ENCODE results near the gene ACTBL2.

DNA sequence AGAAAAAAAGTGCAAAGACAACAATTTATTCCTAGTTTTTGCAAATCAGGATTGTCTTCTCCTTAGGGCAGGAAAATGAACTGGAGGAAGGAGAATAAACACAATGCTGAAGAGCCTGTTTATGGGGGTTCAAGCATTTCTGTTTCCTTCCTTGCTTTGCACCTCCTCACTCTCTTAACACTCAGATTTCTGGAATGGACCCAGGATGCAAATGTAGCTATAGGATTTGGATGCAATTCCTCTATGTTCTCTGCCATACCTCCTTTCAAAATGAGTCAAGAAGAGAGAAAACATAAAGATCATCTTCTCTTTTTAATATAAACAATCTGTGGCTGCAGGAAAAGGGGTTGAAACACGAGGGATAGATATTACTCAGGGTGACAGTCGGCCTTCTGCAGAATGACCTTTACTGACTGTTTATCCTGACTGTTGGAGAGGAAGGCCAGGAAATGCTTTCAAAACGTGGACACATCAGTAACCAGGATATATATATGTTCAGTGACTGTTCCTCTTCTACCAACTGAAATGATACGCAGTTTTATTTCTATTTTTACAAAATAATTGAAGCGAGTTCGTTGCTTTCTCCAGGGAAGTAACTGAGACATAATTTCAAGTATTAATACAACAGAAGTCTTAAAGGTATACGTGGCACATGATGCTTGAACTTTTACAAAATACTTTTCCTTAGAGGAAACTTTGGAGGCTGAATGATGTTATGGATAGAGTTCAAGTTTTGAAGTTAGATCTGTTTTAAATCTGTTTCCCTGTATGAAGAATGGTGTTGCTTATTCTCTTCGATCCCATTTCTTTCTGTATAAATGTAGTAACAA, 44.4 kb downstream of the ACTBL2 start:
- TF ChIP-seq POLR2A (IDR thresholded peaks at IDR 0.05) (no peak), CTCF (IDR thresholded peaks at IDR 0.05) (no peak)

Data from tibial nerve (tissue), 3 donors.